ENCODE measurements around the gene SHANK3. TPM values are rescaled to one million over a fixed set of nuclear protein-coding genes. Genes with fewer than 3 reads are reported as not detected.

The SHANK3 gene
- total RNA-seq, 1 donor, result 0.90 TPM

DNA sequence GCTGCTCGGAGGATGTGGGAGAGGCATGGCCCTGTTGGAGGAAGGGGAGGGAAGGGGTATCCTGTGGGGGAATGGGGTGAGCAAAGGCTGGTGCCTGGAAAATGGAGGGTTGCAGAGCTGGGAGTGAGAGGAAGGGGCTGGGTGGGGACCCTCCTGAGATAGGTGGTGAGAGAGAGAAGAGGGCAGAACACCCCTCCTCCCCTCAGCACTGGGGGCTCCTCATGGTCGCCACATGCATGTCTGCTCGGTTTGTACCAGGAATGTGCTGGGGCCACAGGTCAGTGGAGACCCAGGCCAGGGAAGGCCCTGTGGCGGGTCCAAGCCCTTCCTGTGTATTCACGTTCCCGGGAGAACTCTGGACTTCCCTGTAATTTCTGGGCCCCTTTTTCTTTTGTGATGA, 37.6 kb downstream of the SHANK3 start:
- no peak overlapping the region for H3K4me3 ChIP-seq (ENCODE audit: low read depth, low read length)
- TF ChIP-seq, protein P1, sequence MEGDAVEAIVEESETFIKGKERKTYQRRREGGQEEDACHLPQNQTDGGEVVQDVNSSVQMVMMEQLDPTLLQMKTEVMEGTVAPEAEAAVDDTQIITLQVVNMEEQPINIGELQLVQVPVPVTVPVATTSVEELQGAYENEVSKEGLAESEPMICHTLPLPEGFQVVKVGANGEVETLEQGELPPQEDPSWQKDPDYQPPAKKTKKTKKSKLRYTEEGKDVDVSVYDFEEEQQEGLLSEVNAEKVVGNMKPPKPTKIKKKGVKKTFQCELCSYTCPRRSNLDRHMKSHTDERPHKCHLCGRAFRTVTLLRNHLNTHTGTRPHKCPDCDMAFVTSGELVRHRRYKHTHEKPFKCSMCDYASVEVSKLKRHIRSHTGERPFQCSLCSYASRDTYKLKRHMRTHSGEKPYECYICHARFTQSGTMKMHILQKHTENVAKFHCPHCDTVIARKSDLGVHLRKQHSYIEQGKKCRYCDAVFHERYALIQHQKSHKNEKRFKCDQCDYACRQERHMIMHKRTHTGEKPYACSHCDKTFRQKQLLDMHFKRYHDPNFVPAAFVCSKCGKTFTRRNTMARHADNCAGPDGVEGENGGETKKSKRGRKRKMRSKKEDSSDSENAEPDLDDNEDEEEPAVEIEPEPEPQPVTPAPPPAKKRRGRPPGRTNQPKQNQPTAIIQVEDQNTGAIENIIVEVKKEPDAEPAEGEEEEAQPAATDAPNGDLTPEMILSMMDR (IDR thresholded peaks at IDR 0.05; ENCODE audit: insufficient read depth, low read length), result no peak
- DNase-seq (ENCODE audit: low read depth), result no peak

DNA sequence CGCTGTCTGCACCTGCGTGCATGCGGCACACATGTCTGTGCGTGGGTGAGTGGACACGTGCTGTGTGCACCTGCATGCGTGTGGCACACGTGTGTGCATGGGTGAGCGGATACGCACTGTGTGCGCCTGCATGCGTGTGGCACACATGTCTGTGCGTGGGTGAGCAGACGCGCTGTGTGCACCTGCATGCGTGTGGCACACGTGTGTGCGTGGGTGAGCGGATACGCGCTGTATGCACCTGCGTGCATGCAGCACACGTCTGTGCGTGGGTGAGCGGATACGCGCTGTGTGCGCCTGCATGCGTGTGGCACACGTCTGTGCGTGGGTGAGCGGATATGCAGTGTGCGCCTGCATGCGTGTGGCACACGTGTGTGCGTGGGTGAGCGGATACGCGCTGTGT, 38.3 kb downstream of the SHANK3 start:
- TF ChIP-seq, protein P1 (IDR thresholded peaks at IDR 0.05; ENCODE audit: insufficient read depth, low read length), result no peak
- H3K4me3 ChIP-seq (ENCODE audit: low read depth, low read length), result no peak overlapping the region
- DNase-seq (ENCODE audit: low read depth), result no peak

DNA sequence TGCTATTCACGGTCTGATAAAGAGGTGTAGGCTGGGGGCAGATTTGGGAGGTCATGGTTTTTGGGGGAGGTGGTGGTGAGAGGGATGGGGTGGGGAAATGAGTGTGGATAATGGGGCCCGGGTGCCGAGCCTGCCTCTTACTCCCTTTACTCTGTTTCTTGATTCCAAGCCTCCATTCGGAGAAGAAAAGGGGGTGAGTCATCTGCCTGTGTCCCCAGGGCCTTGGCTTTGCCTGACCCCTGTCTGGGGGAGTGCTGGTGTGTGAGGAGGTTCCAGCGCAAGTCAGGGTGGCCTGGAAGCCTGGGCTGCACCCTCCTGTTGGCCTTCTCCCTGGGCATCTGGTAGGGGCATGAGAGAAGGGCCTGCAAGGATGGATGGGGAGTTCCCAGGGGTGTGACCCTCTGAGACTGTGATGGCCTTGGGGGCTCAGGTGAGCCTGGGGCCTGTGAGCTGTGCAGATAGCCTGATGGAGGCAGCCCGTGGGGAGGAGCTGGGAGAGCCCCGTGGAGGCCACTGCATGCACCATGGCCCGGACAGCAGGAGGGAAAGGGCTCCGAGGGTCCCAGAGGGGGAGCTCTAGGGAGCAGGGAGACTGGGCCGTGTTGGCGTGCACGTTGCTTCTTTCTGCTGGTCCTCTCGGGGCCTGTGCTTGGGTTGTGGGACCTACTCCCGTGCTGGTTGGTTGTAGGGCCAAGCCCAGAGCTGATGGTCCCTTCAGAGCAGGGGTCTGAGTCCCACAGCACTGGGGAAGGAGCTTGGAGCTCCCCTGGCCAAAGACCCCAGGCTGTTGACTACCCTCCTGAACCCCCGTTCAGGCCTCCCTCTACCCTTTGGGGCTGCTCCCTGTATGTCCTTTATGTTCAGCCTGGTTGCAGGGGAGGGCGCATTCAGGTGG, 39.1 kb downstream of the SHANK3 start:
- H3K4me3 ChIP-seq (ENCODE audit: low read depth, low read length), result no peak overlapping the region
- TF ChIP-seq, protein P1 (IDR thresholded peaks at IDR 0.05; ENCODE audit: insufficient read depth, low read length), result no peak
- DNase-seq (ENCODE audit: low read depth), result no peak

DNA sequence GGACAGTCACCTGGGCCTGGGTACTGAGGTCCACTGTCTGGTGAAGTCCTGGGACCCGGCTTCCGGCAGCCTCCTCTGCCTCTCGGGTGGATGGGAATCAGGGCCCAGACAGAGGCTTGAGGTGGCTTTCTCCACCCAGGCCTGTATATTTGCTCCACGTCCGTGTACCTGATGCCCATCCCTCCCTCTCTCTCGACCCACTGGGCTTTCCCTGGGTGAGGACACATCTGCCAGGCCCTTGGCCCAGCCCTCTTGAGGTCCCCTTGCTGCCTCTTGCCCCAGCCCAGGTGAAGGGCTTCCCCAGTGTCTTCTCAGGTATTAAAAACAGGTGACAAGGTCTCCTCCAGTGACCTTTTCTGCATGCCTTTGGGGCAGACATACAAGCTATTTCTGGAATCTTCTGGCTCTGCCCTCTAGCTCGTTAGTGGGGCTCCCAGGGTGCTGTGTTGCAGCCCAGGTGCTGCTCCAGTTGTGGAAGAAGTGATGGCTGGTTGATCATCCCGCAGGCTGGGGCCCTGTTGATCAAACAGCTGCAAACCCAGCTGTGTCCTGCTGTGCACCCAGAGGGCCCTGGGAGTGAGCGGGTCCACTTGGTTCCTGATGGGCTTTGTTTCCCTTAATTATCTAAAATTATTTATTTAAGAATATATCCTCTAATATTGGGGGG, 39.9 kb downstream of the SHANK3 start:
- DNase-seq (ENCODE audit: low read depth), result no peak
- H3K4me3 ChIP-seq (ENCODE audit: low read depth, low read length), result no peak overlapping the region
- TF ChIP-seq, protein P1 (IDR thresholded peaks at IDR 0.05; ENCODE audit: insufficient read depth, low read length), result no peak

DNA sequence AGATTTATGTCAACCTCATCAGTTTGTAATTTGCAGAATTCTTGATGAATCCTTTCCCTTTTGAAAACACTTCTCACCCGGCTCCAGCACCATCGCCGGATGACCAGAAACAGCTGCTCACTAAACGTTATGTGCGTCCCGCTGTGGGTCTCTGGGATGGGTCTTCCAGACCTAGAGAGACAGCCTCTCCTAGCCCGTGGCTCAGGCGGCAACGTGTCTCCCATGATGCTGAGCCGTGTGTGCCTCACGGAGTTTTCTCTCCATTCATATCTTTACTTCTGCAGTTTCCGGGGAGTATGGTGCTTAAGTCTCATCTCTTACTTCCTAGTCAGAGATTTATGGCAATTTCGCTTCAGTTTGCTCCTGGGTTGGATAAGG, 40.4 kb downstream of the SHANK3 start:
- TF ChIP-seq, protein P1 (IDR thresholded peaks at IDR 0.05; ENCODE audit: insufficient read depth, low read length), result no peak
- no peak overlapping the region for H3K4me3 ChIP-seq (ENCODE audit: low read depth, low read length)
- DNase-seq (ENCODE audit: low read depth), result no peak

DNA sequence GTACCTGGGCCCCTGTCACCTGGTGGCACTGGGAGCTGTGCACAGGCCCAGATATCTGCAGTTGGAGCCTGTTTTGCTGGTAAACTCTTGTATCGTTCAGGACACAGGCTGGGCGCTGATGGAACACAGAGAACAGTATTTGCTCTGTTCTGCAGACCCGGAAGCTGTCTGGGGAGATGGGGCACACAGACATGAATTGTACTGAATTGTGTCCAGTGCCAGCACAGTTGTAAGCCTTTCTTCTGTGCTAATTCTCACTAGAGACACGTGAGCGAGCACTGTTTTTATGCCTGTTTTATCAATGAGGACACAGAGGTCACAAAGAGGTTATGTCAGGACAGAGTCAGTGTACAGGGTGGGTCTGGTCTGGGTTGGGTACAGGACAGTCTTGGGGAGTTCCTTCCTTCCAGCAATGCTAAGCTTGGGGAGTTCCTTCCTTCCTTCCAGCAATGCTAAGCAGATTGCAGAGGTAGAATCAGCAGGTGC, 41.0 kb downstream of the SHANK3 start:
- H3K4me3 ChIP-seq (ENCODE audit: low read depth, low read length), result no peak overlapping the region
- no peak for DNase-seq (ENCODE audit: low read depth)
- TF ChIP-seq, protein P1 (IDR thresholded peaks at IDR 0.05; ENCODE audit: insufficient read depth, low read length), result no peak
